Endothelial cell of umbilical vein (primary cell): Measurements from ENCODE around the gene EPC1.

Experiments
- EZH2 ChIP-seq: IDR thresholded peaks from 2 replicates; pipeline ENCODE4 v1.6.1; 2012; ENCODE audit warnings: borderline replicate concordance, low read depth, mild to moderate bottlenecking, moderate library complexity, low read length, inconsistent platforms; ENCODE audit not compliant: severe bottlenecking
- POLR2AphosphoS5 ChIP-seq: IDR thresholded peaks from 2 replicates; pipeline ENCODE4 v1.6.1; 2012; ENCODE audit warnings: low read depth, mild to moderate bottlenecking, control low read depth, low read length, moderate library complexity; ENCODE audit not compliant: insufficient read depth

DNA sequence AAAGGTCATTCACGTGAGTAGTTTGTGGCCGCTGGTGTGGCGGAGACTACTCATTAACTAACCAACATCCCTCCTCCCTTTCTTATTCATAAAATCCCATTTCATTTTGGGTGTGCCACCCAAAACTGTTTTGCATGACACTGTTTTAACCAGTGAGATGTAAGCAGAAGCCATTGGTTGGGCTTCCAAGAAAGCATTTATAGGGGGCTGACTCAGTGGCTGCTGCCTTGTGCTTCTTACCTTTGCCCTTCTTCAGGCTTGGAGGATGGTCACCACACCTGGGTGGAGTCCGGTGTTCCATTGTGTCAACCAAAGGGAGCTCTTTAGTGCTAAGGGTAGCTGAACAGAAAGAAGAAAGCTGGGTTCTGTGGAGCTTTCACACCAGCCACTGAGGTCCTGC is 37.2 kb upstream of the EPC1 start:
- TF ChIP-seq EZH2 = no peak
- TF ChIP-seq POLR2AphosphoS5 = no peak
